Sciatic nerve (tissue), 2 donors: ENCODE data around the gene SRC. TPM values are rescaled to one million over a fixed set of nuclear protein-coding genes. Genes with fewer than 3 reads are reported as not detected.
A peak's percentile ranks its signal among the peaks of the same experiment; 100 is the strongest.

ENCODE experiments used
- ATAC-seq: fragments of 200-7000 bp; cut with Tn5 transposase; one replicate; pipeline ENCODE4 v1.9.1; 2020; ENCODE audit warnings: mild to moderate bottlenecking, moderate library complexity
- DNase-seq: peaks from one replicate; pipeline ENCODE4 v3.0.0-alpha.2; 2020; ENCODE audit warnings: low spot score
- intact Hi-C: fragments of 100-400 bp; cut with DNase I; formaldehyde crosslinking; loops from one replicate; pipeline ENCODE4 v1.14.2; 2022
- total RNA-seq: library from RNA; stranded (reverse); fragmentation: NEBNext Ultra II Directional; extraction: Animal tissue kit (Norgen Biotek cat#: 25700); gene quantifications from one replicate; pipeline ENCODE4 v1.2.1, GENCODE V29; 2021
- donor health status: DM: no; HTN: no; CAD: no.
- donor health status: DM: no; HTN: no; CAD: no.

SRC gene
- total RNA-seq, 1 donor from 2014 or later: 23.7 TPM

GRCh38 chr20:37346535-37347346, 801 bp downstream of the SRC start:
- ATAC-seq (peak; percentile 6), DNase-seq (no peak)
- intact Hi-C loops: no loop called here

DNA sequence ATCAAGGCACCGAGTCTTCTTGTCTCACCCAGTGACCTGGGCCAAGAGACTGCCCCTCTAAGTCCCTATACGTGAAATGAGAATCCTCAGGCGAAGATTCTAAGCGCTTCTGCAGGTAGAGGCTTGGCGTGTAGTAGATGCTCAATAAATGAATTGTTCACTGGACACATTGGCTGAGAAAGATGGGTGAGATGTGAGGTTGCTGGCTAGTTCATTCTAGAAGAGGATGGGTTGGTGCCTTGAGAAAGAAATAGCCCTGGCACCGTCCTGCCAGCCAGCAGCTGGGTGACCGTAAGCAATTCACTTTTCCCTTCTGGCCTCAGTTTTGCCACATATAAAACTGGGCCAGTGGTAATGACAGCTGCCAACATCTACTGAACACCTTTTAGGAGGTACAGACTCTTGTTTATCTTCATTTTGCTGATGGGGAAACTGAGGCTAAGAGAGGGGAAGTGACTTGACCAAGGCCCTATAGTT, 1.4 kb downstream of the SRC start:
- DNase-seq (no peak), ATAC-seq (no peak)
- intact Hi-C loops: no loop called here

DNA sequence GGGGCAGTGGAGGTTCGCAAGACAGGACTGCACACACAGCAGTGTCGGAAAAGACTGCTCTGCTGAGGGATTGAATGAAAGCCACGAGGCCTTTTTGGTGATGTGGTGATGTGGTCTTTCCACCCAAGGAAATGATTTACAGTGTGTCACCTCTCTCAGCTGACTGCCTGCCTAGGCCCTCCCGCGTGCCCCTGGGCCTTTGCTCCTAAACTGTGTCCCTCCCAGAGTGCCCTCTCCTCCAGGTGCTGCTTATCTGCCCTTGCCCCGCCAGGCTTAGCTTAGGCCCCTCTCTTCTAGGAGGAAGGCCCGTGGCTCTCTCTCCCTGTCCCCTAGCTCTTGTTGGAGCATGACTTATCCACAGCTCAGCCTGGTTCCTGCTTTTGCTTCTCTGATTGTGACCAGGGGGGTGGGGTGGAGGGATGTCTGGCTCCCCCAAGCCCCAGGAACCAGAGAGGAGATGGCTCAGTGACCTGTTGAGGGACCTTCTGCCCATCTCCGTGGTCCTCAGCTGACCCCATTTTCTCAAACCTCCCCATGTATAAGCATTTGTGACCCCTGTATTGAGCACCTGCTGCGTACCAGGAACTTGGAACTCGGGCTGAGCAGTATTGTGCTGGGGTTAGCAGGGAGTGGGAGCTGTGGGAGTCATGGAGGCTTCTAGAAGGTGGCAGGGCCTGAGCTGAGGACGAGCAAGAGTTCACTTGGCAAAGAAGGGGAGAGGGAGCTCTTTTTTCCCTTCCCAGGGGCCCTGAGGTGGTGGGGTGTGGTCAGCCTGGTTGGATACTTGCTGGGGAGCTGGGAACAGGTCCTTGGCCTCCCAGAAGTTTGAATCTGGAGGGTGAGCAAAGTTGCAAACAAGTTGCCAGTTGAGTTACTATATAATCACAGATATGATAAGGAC, 2.2 kb downstream of the SRC start:
- ATAC-seq: no peak
- intact Hi-C loops: no loop called here
- DNase-seq: no peak

GRCh38 chr20:37348792-37349516, 3.0 kb downstream of the SRC start:
- ATAC-seq (no peak), DNase-seq (no peak)
- intact Hi-C loops: no loop called here

DNA sequence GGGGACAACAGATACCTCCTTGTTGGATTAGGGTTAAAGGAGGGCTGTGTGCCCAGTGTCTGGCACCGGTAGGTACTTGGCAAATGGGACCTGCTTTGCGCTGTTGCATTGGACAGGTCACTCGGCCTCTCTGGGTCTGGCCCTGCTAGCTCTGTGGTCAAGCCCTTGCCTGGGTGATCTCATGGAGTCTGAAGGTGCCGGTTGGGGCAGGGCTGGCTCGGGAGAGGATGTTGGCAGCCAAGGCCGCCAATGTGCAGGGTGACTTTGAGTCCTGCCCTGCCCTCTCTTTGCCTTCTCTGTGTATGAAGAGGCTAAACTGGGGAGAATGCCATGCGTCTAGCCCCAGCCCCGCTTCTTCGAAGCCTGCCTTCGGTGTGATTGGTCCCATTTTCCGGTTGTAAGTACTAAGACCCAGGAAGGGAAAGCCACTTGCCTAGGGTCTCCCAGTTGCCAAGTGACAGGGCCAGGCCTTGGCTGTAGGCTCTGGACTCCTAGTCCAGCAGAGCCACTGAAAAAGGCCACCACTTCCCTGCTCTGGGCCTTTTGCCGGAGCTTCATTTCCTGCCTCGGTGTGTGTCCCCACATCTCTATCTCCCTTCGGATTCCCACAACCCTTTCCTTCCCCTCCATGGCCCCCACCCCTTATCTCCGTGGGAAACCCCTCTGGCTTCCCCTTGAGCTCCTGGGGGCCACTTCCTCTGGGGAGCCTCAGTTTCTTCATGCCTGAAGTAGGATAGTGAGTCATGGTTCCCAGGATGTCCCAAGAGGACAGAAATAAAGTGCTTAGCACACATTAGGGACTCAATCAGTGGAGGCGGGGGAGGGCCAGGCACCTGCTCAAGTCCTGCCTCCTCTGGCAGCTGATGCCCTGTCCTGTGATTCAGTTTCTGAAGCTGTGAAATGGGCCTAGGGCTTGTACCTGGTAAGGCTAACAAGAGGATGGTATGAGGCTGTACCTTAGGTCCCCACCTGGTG, 3.9 kb downstream of the SRC start:
- ATAC-seq (no peak), DNase-seq (no peak)
- intact Hi-C loops: no loop called here

GRCh38 chr20:37350649-37351574, 5.0 kb downstream of the SRC start:
- DNase-seq: no peak
- ATAC-seq: no peak
- intact Hi-C loops: no loop called here

GRCh38 chr20:37351689-37352607, 6.0 kb downstream of the SRC start:
- intact Hi-C loops: no loop called here
- ATAC-seq (no peak), DNase-seq (no peak)

DNA sequence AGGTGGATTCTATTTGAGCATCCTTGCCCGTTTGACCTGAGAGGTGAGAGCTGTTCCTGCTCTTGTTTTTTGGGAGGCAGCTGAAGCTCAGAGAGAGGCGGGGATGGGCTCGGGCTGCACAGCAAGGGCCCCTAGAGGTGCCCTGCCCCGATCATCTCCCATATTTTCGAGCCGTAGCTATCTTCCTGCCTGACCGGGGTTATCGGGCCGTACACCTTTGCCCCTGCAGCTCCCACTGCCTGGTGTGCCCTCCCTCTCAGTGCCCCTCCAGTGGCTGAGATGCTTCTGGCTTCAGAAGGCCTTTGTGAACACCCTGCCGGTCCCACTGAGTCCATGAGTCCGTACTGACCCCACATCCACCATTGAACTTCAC, 6.7 kb downstream of the SRC start:
- intact Hi-C loops: no loop called here
- ATAC-seq: no peak
- no peak for DNase-seq

DNA sequence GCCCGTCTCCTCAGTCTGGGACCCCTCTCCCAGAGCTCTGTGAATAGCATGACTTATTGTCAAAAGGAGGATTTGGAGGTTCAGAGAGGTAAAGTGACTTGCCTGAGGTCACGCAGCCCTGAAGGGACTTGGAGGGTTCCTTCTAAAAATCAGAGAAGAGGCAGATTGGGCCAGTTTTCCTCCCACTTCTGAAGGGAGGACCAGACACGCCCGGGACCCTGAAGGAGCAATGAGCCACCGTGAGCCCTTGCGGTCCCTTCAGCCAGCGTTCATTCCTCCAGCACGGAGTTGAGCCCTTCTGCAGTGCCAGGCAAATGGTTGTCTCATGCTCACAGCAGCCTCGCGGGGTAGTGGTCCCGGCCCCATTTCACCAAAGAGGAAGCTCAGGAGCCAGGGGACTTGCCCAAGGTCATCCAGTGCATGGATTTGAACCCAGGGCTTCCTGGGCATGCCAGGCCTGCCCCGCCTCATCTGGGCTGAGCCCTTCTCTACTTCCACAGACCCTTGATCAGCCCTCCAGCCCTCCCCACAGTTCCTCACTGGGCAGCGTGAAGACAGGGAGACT, 7.4 kb downstream of the SRC start:
- ATAC-seq: no peak
- DNase-seq: no peak
- intact Hi-C loops: no loop called here

DNA sequence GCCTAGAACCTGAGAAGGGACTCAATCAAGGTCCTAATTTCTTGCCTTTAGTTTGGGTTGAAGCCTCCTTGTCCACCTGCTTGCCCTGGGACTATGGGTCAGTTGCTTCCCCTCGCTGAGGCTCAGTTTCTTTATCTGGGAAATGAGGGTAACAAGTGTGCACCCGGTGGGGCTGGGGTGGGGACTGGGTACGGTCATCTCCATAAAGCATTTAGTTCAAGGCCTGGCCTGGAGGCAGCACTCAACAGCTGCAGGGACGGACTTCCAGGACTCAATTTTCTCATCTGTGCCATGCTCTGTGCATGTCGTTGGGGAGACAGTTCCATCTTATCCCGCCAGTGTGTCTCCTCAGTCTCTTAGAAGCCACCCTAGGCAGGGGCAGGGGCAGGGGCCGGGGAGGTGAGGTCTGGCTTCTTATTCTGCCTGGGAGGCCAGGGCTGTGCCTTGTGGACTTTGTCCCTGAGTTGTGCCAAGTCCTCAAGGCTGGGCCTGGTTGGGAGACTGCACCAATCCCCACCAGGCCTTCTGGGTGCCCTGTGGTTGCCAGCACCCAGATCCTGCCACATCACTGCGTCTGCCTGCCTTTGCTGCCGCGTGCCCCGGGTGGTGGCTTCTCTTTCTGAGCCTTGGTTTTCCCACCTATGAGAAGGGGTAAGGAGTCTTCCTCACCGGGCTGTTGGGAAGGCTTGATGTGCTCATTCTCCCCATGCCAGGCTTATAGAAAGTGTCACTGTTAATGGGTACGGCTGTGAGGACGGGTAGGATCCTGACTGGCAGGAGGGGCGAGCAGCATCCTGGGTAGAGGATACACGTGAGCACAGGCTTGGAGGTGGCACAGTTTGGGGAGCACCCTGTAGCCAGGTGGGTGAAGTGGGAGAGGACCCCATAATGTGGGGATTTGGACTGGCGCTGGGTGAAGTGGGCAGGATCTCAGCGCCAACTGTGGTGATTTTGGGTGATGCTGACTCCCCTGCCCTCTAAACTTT, 8.6 kb downstream of the SRC start:
- no peak for DNase-seq
- intact Hi-C loops: no loop called here
- ATAC-seq: no peak

- ATAC-seq (no peak), DNase-seq (no peak)
- intact Hi-C loops: no loop called here
Measured at GRCh38 chr20:37355252-37356180, 9.6 kb downstream of the SRC start.

DNA sequence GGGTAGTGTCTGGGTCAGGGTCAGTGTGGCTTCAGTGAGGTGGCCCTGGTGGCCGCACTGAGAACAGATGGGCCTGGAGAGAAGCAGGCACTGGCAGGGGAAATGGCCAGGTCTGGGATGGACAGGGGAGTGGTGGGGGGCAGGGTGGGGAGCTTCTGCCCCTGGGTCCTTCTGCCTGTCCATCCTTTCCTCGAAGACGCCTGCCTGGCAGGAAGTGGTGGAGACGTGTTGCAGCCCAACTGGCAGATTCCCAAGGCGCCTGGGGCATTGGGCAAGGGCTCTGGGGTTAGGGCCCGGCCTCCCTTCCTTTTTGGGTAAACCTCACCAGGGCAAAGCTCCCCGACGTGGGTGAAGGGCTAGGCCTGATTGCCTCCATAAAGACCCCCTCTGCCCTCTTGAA, 10.4 kb downstream of the SRC start:
- peak; percentile 42 for ATAC-seq
- peak; percentile 78 for DNase-seq
- intact Hi-C loops: no loop called here

DNA sequence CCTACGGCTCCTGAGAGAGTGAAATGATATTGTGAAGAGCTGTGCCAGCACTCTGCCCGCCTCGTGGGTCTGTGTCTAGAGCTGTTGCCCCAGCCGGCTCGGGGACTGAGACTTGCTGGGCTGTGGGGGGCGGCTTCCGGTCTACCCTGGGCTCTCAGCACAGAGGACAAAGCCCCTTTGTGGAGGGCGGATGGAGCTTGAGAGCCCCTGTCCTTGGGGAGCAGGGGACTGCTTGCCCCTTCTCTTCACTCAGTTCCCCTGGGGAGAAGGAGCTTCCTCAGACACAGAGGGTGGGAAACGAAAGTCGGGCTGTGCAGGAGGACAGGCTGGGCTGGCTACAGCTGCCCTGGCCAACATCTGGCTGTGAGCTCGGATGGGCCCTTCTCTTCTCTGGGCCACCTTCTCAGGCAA, 11.0 kb downstream of the SRC start:
- no peak for DNase-seq
- intact Hi-C loops: no loop called here
- peak; percentile 32 for ATAC-seq
